Neuronal stem cell (in vitro differentiated cells): ENCODE results near the gene OSM.

Experiments used
- DNase-seq: peaks from one replicate; pipeline ENCODE4 v3.0.0-alpha.2; 2013; ENCODE audit warnings: low spot score
- H2AFZ ChIP-seq: one replicate; pipeline ENCODE4 v1.6.1; 2013; ENCODE audit warnings: mild to moderate bottlenecking, low read length, inconsistent platforms
- H2AK5ac ChIP-seq: 2 replicates; pipeline ENCODE4 v1.6.1; 2013; ENCODE audit warnings: low read depth, mild to moderate bottlenecking, inconsistent platforms, low read length, moderate library complexity, mixed read lengths
- H2BK120ac ChIP-seq: 2 replicates; pipeline ENCODE4 v1.6.1; 2013; ENCODE audit warnings: low read depth, mild to moderate bottlenecking, inconsistent platforms, low read length, moderate library complexity, mixed read lengths
- H2BK12ac ChIP-seq: one replicate; pipeline ENCODE4 v1.6.1; 2013; ENCODE audit warnings: low read length, inconsistent platforms
- H2BK15ac ChIP-seq: 2 replicates; pipeline ENCODE4 v1.6.1; 2013; ENCODE audit warnings: mild to moderate bottlenecking, low read length, inconsistent platforms, mixed read lengths
- H2BK5ac ChIP-seq: one replicate; pipeline ENCODE4 v1.6.1; 2013; ENCODE audit warnings: inconsistent platforms, mild to moderate bottlenecking, low read length, moderate library complexity
- H3K14ac ChIP-seq: one replicate; pipeline ENCODE4 v1.6.1; 2013; ENCODE audit warnings: low read length, inconsistent platforms
- H3K18ac ChIP-seq: 2 replicates; pipeline ENCODE4 v1.6.1; 2013; ENCODE audit warnings: low read length, inconsistent platforms
- H3K23ac ChIP-seq: 2 replicates; pipeline ENCODE4 v1.6.1; 2013; ENCODE audit warnings: low read depth, mild to moderate bottlenecking, mixed read lengths, low read length, inconsistent platforms; ENCODE audit not compliant: poor library complexity
- H3K27ac ChIP-seq: replicated peaks from 3 replicates; pipeline ENCODE4 v1.5.1; 2013; ENCODE audit warnings: low read length, inconsistent platforms
- H3K27me3 ChIP-seq, 3 experiments: 2 replicates each; pipeline ENCODE4 v1.6.1; 2013; ENCODE audit warnings: low read length in 3 of 3, mild to moderate bottlenecking in 2 of 3, inconsistent platforms in 1 of 3, low read depth in 1 of 3, mixed read lengths in 1 of 3, moderate library complexity in 1 of 3; ENCODE audit not compliant: control insufficient read depth in 3 of 3, insufficient read depth in 3 of 3
- H3K36me3 ChIP-seq, 2 donors: replicated peaks in 1 of 2; 2 replicates each; pipeline ENCODE4 v1.6.1; 2013; ENCODE audit warnings: low read length in 2 of 2; ENCODE audit not compliant: control insufficient read depth in 2 of 2, insufficient read depth in 2 of 2
- H3K4ac ChIP-seq: 2 replicates; pipeline ENCODE4 v1.6.1; 2013; ENCODE audit warnings: inconsistent platforms, mild to moderate bottlenecking, low read length, moderate library complexity
- H3K4me1 ChIP-seq, 2 donors: 1 replicate in 1 of 2; 2 replicates in 1 of 2; pipeline ENCODE4 v1.6.1; 2013; ENCODE audit warnings: low read length in 2 of 2, low read depth in 1 of 2; ENCODE audit not compliant: control insufficient read depth in 2 of 2, insufficient read depth in 1 of 2
- H3K4me2 ChIP-seq: one replicate; pipeline ENCODE4 v1.6.1; 2013; ENCODE audit warnings: mild to moderate bottlenecking, low read length, inconsistent platforms; ENCODE audit not compliant: insufficient read depth, poor library complexity, severe bottlenecking
- H3K4me3 ChIP-seq, 2 donors: 2 replicates each; pipeline ENCODE4 v1.5.1; 2013; ENCODE audit warnings: low read length in 2 of 2, mild to moderate bottlenecking in 2 of 2, inconsistent platforms in 1 of 2, moderate library complexity in 1 of 2
- H3K79me1 ChIP-seq: one replicate; pipeline ENCODE4 v1.6.1; 2013; ENCODE audit warnings: low read depth, mild to moderate bottlenecking, inconsistent platforms, low read length, moderate library complexity
- H3K9ac ChIP-seq: one replicate; pipeline ENCODE4 v1.6.1; 2013; ENCODE audit warnings: mild to moderate bottlenecking, low read depth, low read length, inconsistent platforms; ENCODE audit not compliant: poor library complexity
- H3K9me3 ChIP-seq, 2 donors: replicated peaks in 1 of 2; 2 replicates each; pipeline versions ENCODE3 to v1.6.1; 2013; ENCODE audit warnings: low read length in 2 of 2, mild to moderate bottlenecking in 2 of 2, inconsistent platforms in 1 of 2, low read depth in 1 of 2, mixed read lengths in 1 of 2, moderate library complexity in 1 of 2; ENCODE audit not compliant: control insufficient read depth in 2 of 2, insufficient read depth in 1 of 2
- H4K8ac ChIP-seq: one replicate; pipeline ENCODE4 v1.6.1; 2013; ENCODE audit warnings: low read depth, mild to moderate bottlenecking, inconsistent platforms, low read length, moderate library complexity
- H4K91ac ChIP-seq: one replicate; pipeline ENCODE4 v1.6.1; 2013; ENCODE audit warnings: low read length, low read depth, mild to moderate bottlenecking, inconsistent platforms; ENCODE audit not compliant: poor library complexity
- WGBS, 2 donors: extraction: QIAGEN DNeasy Blood & Tissue Kit; methylation state at CpG; one replicate each; pipeline ENCODE4 v1.1.7; 2013; ENCODE audit warnings: missing lambda C conversion rate in 2 of 2, mixed read lengths in 1 of 2; ENCODE audit not compliant: insufficient read length in 2 of 2, insufficient replicate concordance in 1 of 2; ENCODE audit errors: extremely low coverage in 2 of 2; 5-methylcytosine and 5-hydroxymethylcytosine counted together

Gene OSM

GRCh38 chr22:30240541-30241417 is 25.9 kb downstream of the OSM start:
- peak overlapping the region; percentile 39 for H2BK15ac ChIP-seq
- H3K4me1 ChIP-seq: peaks cover 15 to 16% of the 10 kb centered on the region in 2 donors
- H2AK5ac ChIP-seq: peak overlapping the region; percentile 77
- no peak overlapping the region for H3K4me3 ChIP-seq
- peak overlapping the region; percentile 83 for H3K14ac ChIP-seq
- H2BK120ac ChIP-seq: peak overlapping the region; percentile 25
- peak overlapping the region; percentile 57 for H2BK5ac ChIP-seq
- H3K23ac ChIP-seq: peak overlapping the region; percentile 87
- peaks cover 3 to 13% of the 10 kb centered on the region in 2 donors for H3K36me3 ChIP-seq
- peak overlapping the region; percentile 93 for H4K91ac ChIP-seq
- H3K27me3 ChIP-seq: no peaks in the 10 kb centered on the region
- no peak for DNase-seq
- peak overlapping the region; percentile 33 for H3K9ac ChIP-seq
- no peak overlapping the region for H3K4me2 ChIP-seq
- WGBS, 2 donors: no CpG with 5 or more reads among the region's 24 CpGs
- no peak overlapping the region for H2BK12ac ChIP-seq
- peaks cover 2 to 5% of the 10 kb centered on the region in 2 donors for H3K9me3 ChIP-seq
- no peak overlapping the region for H3K4ac ChIP-seq
- no peak overlapping the region for H4K8ac ChIP-seq
- H3K18ac ChIP-seq: peak overlapping the region; percentile 11
- H3K79me1 ChIP-seq: peaks cover 2% of the 10 kb centered on the region
- H2AFZ ChIP-seq: no peak overlapping the region
- no peak overlapping the region for H3K27ac ChIP-seq

- no peak overlapping the region for H3K4ac ChIP-seq
- H3K36me3 ChIP-seq: peaks cover 3 to 13% of the 10 kb centered on the region in 2 donors
- no peak overlapping the region for H2BK12ac ChIP-seq
- no peak overlapping the region for H3K23ac ChIP-seq
- no peak overlapping the region for H2BK5ac ChIP-seq
- no peak overlapping the region for H2AFZ ChIP-seq
- no peak overlapping the region for H2BK120ac ChIP-seq
- no peak overlapping the region for H4K91ac ChIP-seq
- H4K8ac ChIP-seq: no peak overlapping the region
- no peak overlapping the region for H3K4me3 ChIP-seq
- no peaks in the 10 kb centered on the region for H3K27me3 ChIP-seq
- no peak overlapping the region for H3K27ac ChIP-seq
- H3K79me1 ChIP-seq: peaks cover 2% of the 10 kb centered on the region
- H3K4me2 ChIP-seq: no peak overlapping the region
- H3K14ac ChIP-seq: no peak overlapping the region
- no peak overlapping the region for H2BK15ac ChIP-seq
- H3K4me1 ChIP-seq: peaks cover 18% of the 10 kb centered on the region in 2 donors
- no peak overlapping the region for H3K9ac ChIP-seq
- peaks cover 2 to 5% of the 10 kb centered on the region in 2 donors for H3K9me3 ChIP-seq
- WGBS, 2 donors: no CpG with 5 or more reads among the region's 17 CpGs
- DNase-seq: no peak
- no peak overlapping the region for H3K18ac ChIP-seq
- peak overlapping the region; percentile 47 for H2AK5ac ChIP-seq
Measured at GRCh38 chr22:30239488-30240405, 26.9 kb downstream of the OSM start.

DNA sequence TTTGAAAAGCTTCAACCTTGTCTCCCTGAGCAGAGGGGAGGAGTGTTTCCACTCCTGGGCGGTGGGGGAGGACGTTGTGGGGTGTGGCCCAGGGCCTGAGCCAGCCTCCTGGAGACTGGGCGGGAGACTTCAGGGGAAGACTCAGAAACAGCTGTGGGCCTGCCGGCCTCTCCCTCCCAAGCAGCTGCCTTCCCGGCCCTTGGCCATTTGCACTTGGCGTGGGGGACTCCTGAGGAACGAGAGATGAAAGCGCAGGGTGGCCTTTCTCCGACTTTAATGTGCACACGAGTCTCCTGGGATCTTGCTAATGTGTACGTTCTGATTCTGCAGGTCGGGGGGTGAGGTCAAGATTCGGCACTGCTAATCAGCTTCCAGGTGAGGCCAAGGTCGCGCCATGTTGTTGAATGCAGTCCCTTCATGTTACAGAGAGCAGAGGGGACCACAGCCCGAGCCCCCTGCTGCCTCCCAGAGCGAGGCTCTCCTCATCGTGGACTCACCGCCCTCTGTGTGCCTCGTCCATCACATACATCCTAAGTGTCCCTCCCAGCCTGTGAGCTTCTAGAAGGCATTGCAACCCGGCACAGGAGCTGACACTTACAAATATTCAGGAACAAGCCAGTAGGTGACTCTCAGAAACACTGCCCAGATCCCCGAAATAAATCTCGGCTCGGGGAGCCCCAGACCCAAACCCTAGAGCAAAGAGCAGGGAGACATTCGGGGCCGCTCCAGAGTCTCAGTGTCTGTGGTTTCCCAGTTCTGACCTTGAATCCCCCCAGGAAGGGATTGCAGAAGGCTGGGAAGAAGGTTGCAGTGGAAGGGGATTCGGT is 27.8 kb downstream of the OSM start:
- Histone ChIP-seq H3K4me2 (no peak overlapping the region), H4K8ac (no peak overlapping the region), H3K18ac (no peak overlapping the region), H3K4me3 (no peak overlapping the region), H2AK5ac (peak overlapping the region; percentile 47), H2BK12ac (no peak overlapping the region), H4K91ac (no peak overlapping the region), H3K36me3 (peaks cover 3 to 8% of the 10 kb centered on the region in 2 donors), H3K14ac (no peak overlapping the region), H3K79me1 (peaks cover 2% of the 10 kb centered on the region), H2AFZ (peak overlapping the region; percentile 57), H3K27me3 (no peaks in the 10 kb centered on the region), H2BK15ac (no peak overlapping the region), H3K9me3 (peaks cover 2 to 5% of the 10 kb centered on the region in 2 donors), H2BK5ac (no peak overlapping the region), H3K4ac (no peak overlapping the region), H3K9ac (no peak overlapping the region), H3K27ac (no peak overlapping the region), H2BK120ac (no peak overlapping the region), H3K4me1 (peaks cover 18 to 19% of the 10 kb centered on the region in 2 donors), H3K23ac (no peak overlapping the region)
- no CpG with 5 or more reads among the region's 27 CpGs for WGBS, 2 donors
- no peak for DNase-seq
